ENCODE results near the gene REEP6. TPM values are rescaled to one million over a fixed set of nuclear protein-coding genes. Genes with fewer than 3 reads are reported as not detected.
"Not testable (repeated sequence)": the region's sequence is repeated elsewhere in the genome, so short reads cannot be mapped to it uniquely, and the experiment has no call there.

The REEP6 gene
- total RNA-seq, 1 experiment from 2014 or later = 0.45 TPM

DNA sequence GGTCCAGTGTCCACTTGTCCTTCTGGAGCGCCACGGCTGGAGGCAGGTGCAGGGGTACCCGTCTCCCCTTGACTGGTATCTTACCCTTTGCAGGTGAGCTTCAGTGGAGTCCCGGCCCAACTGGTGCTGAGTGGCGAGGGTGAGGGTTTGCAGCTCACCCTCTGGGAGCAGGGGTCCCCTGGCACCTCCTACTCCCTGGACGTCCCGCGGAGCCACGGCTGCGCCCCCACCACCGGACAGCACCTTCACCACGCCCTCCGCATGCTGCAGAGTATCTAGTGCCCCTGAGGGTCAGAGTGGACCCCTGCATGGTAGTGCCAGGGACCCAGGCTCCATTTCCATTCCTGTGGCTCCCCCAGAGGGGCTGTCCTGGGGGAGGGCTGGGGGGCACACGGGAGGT is 44.0 kb downstream of the REEP6 start:
- Histone ChIP-seq H3K9me3 (replicated peaks) (no peaks in the 10 kb centered on the region), H3K27me3 (peaks cover 3% of the 10 kb centered on the region; the same call in 1 of the 2 replicates), H3K27ac (no peak overlapping the region), H3K4me3 (no peak overlapping the region), H3K36me3 (no peaks in the 10 kb centered on the region), H3K4me1 (no peaks in the 10 kb centered on the region; the same call in 1 of the 2 replicates)
- DNase-seq = no peak

DNA sequence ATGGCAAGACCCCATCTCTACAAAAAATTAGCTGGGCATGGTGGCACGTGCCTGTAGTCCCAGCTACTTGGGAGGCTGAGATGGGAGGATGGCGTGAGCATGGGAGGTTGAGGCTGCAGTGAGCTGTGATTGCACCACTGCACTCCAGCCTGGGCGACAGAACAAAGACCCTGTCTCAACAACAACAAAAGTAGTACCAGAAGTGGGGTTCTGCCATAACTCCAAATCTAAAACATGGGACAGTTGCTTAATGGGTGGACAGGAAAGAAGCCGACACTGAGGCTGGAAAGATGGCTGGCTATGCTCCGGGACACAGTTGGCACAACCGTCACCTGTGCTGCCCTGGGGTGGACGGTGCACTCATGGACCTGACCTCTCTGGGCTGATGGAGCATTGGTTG is 44.7 kb downstream of the REEP6 start:
- H3K27me3 ChIP-seq; H3K36me3 ChIP-seq; DNase-seq; H3K4me1 ChIP-seq; H3K9me3 ChIP-seq (replicated peaks); H3K4me3 ChIP-seq; H3K27ac ChIP-seq: not testable (repeated sequence)

DNA sequence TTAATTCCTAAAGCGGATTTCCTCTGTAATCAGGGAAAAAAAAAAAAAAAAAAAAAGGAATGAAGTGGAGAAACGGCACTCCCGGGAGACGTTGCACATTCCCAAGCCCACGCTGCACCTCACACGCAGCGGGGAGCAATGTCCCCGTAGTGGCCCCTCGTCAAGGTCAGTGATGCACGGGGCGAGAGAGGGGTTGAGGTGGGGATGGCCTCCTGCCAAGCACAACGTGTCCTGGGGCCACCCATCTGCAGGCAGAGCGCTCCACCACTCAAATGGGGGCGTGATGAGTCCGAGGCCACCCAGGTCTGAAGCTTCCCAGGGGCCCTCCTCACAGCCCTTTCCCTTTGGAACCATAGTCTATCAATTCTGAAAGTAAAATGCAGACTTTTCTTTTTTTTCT is 48.0 kb downstream of the REEP6 start:
- Histone ChIP-seq H3K27me3 (peaks cover 6% of the 10 kb centered on the region; the same call in 1 of the 2 replicates), H3K4me1 (no peaks in the 10 kb centered on the region), H3K27ac (no peak overlapping the region), H3K36me3 (no peaks in the 10 kb centered on the region), H3K4me3 (no peak overlapping the region), H3K9me3 (replicated peaks) (no peaks in the 10 kb centered on the region)
- DNase-seq = peak in 1 of 2 experiments; percentile 21

DNA sequence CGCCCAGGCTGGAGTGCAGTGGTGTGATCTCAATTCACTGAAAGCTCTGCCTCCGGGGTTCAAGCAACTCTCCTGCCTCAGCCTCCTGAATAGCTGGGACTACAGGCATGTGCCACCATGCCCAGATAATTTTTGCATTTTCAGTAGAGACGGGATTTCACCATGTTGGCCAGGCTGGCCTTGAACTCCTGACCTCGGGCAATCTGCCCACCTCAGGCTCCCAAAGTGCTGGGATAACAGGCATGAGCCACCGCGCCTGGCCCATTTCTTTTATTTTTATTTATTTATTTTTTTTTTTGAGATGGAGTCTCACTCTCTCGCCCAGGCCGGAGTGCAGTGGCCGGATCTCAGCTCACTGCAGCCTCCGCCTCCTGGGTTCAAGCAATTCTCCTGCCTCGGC is 48.8 kb downstream of the REEP6 start:
- DNase-seq; H3K27ac ChIP-seq; H3K4me3 ChIP-seq; H3K27me3 ChIP-seq; H3K36me3 ChIP-seq; H3K9me3 ChIP-seq (replicated peaks); H3K4me1 ChIP-seq: not testable (repeated sequence)

DNA sequence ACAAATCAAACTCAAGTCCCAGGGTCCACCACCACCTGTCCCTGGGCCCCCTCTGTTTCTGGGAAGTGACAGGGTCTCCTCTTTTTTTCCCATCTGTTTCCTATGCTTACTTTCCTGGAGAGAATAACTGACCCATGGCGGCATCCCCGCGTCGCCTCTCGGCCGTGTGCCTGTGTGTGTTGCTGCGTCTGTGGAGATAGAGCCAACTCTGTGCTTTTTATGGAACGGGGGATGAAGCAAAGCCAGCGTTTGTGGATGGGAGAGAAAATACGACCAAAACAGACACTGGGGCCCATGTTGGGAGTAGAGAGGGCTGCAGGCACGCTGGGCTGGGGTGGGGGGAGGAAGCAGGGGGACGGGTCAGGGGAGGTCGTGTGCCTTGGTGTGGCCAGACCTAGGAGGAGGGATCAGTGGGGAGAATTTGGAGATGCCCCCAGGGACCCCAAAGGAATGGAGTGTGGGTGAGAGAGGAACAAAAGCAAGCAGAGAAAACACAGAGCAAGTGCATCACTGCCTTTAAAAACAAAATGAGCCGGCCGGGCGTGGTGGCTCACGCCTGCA is 49.5 kb downstream of the REEP6 start:
- Histone ChIP-seq H3K9me3 (replicated peaks) (no peaks in the 10 kb centered on the region), H3K27me3 (peaks cover 6% of the 10 kb centered on the region; the same call in 1 of the 2 replicates), H3K27ac (no peak overlapping the region), H3K36me3 (no peaks in the 10 kb centered on the region), H3K4me1 (no peaks in the 10 kb centered on the region), H3K4me3 (no peak overlapping the region)
- no peak for DNase-seq

Other genes starting within 250 kb of the REEP6 start
- gene ATP5F1D, start 249.4 kb upstream of the REEP6 start, total RNA-seq (2014; rRNA removed; shearing (Covaris generic)) = 25.5 and 32.2 TPM in 2 replicates
- gene MIDN, start 242.6 kb upstream of the REEP6 start, total RNA-seq (2014; rRNA removed; shearing (Covaris generic)) = 9.1 TPM in 2 replicates
- gene CIRBP, start 221.8 kb upstream of the REEP6 start, total RNA-seq (2014; rRNA removed; shearing (Covaris generic)) = 159 and 181 TPM in 2 replicates
- gene FAM174C, start 215.7 kb upstream of the REEP6 start, total RNA-seq (2014; rRNA removed; shearing (Covaris generic)) = 22.3 and 25.1 TPM in 2 replicates
- 1.0 and 2.8 TPM in 2 replicates for gene EFNA2, start 205.3 kb upstream of the REEP6 start, total RNA-seq (2014; rRNA removed; shearing (Covaris generic))
- gene NDUFS7, start 107.3 kb upstream of the REEP6 start, total RNA-seq (2014; rRNA removed; shearing (Covaris generic)) = 31.4 and 39.6 TPM in 2 replicates
- 13.7 and 15.2 TPM in 2 replicates for gene GAMT, start 89.6 kb upstream of the REEP6 start, total RNA-seq (2014; rRNA removed; shearing (Covaris generic))
- gene DAZAP1, start 83.6 kb upstream of the REEP6 start, total RNA-seq (2014; rRNA removed; shearing (Covaris generic)) = 132 and 138 TPM in 2 replicates
- 1,359 and 1,591 TPM in 2 replicates for gene RPS15, start 52.8 kb upstream of the REEP6 start, total RNA-seq (2014; rRNA removed; shearing (Covaris generic))
- gene APC2, start 41.1 kb upstream of the REEP6 start, total RNA-seq (2014; rRNA removed; shearing (Covaris generic)) = 0.13 and 0.24 TPM in 2 replicates
- 26.6 and 29.4 TPM in 2 replicates for gene C19orf25, start 12.0 kb upstream of the REEP6 start, total RNA-seq (2014; rRNA removed; shearing (Covaris generic))
- gene PCSK4, start 831 bp upstream of the REEP6 start, total RNA-seq (2014; rRNA removed; shearing (Covaris generic)) = 0.58 and 1.1 TPM in 2 replicates
- 0.77 and 0.79 TPM in 2 replicates for gene ADAMTSL5, start 21.8 kb downstream of the REEP6 start, total RNA-seq (2014; rRNA removed; shearing (Covaris generic))
- not detected in 2 replicates for gene PLK5, start 32.9 kb downstream of the REEP6 start, total RNA-seq (2014; rRNA removed; shearing (Covaris generic))
- gene MEX3D, start 77.1 kb downstream of the REEP6 start, total RNA-seq (2014; rRNA removed; shearing (Covaris generic)) = 47.5 and 49.2 TPM in 2 replicates
- gene MBD3, start 101.7 kb downstream of the REEP6 start, total RNA-seq (2014; rRNA removed; shearing (Covaris generic)) = 99.8 and 103 TPM in 2 replicates
- 95.0 and 100 TPM in 2 replicates for gene UQCR11, start 114.3 kb downstream of the REEP6 start, total RNA-seq (2014; rRNA removed; shearing (Covaris generic))
- gene TCF3, start 161.4 kb downstream of the REEP6 start, total RNA-seq (2014; rRNA removed; shearing (Covaris generic)) = 81.8 and 95.8 TPM in 2 replicates